BE2C (cell line): Measurements from ENCODE around the gene ADAMTSL1.

Experiments used
- DNase-seq: peaks from one replicate; pipeline ENCODE4 v3.0.0-alpha.2; 2020
- H3K27me3 ChIP-seq: fragments of 250-450 bp; sonication (Bioruptor Pico); 2 replicates; pipeline ENCODE4 v1.5.1; 2020; ENCODE audit warnings: mild to moderate bottlenecking
- H3K36me3 ChIP-seq: fragments of 250-450 bp; sonication (Bioruptor Pico); 2 replicates; pipeline ENCODE4 v1.5.1; 2020; ENCODE audit warnings: mild to moderate bottlenecking
- H3K4me1 ChIP-seq: fragments of 250-450 bp; sonication (Bioruptor Pico); 2 replicates; pipeline ENCODE4 v1.5.1; 2020
- H3K4me3 ChIP-seq: 2 replicates; pipeline ENCODE4 v1.5.1; 2011; ENCODE audit warnings: low read depth, low read length
- H3K9me3 ChIP-seq: fragments of 250-450 bp; sonication (Bioruptor Pico); 2 replicates; pipeline ENCODE4 v1.5.1; 2020
- CTCF ChIP-seq: IDR thresholded peaks from 2 replicates; pipeline ENCODE4 v1.5.1; 2012; ENCODE audit warnings: mild to moderate bottlenecking, low read depth, low read length

The ADAMTSL1 gene

GRCh38 chr9:18806232-18807080, 332.5 kb downstream of the ADAMTSL1 start:
- DNase-seq, result no peak

GRCh38 chr9:18810581-18810980, 336.6 kb downstream of the ADAMTSL1 start:
- Histone ChIP-seq H3K36me3 (no peaks in the 10 kb centered on the region), H3K27me3 (no peaks in the 10 kb centered on the region)
- TF ChIP-seq CTCF, result no peak

More at GRCh38 chr9:18806232-18807080, 332.5 kb downstream of the ADAMTSL1 start:
- H3K27me3 ChIP-seq, result no peaks in the 10 kb centered on the region
- H3K9me3 ChIP-seq, result peaks cover 2% of the 10 kb centered on the region; the same call in 1 of the 2 replicates
- H3K36me3 ChIP-seq, result no peaks in the 10 kb centered on the region
- no peak overlapping the region for H3K4me3 ChIP-seq
- TF ChIP-seq CTCF, result no peak
- H3K4me1 ChIP-seq, result no peaks in the 10 kb centered on the region

GRCh38 chr9:18811171-18811570, 337.2 kb downstream of the ADAMTSL1 start:
- Histone ChIP-seq H3K9me3 (no peaks in the 10 kb centered on the region), H3K4me3 (no peak overlapping the region), H3K36me3 (no peaks in the 10 kb centered on the region), H3K4me1 (no peaks in the 10 kb centered on the region), H3K27me3 (no peaks in the 10 kb centered on the region)
- no peak for TF ChIP-seq CTCF
- no peak for DNase-seq

More at GRCh38 chr9:18810581-18810980, 336.6 kb downstream of the ADAMTSL1 start:
- no peaks in the 10 kb centered on the region for H3K4me1 ChIP-seq
- H3K9me3 ChIP-seq, result no peaks in the 10 kb centered on the region
- no peak overlapping the region for H3K4me3 ChIP-seq
- no peak for DNase-seq

GRCh38 chr9:18819418-18819817, 345.5 kb downstream of the ADAMTSL1 start:
- Histone ChIP-seq H3K9me3 (no peaks in the 10 kb centered on the region), H3K27me3 (no peaks in the 10 kb centered on the region), H3K4me1 (no peaks in the 10 kb centered on the region), H3K4me3 (no peak overlapping the region), H3K36me3 (no peaks in the 10 kb centered on the region)
- DNase-seq, result no peak
- no peak for TF ChIP-seq CTCF

GRCh38 chr9:18820566-18821095, 346.7 kb downstream of the ADAMTSL1 start:
- no peaks in the 10 kb centered on the region for H3K4me1 ChIP-seq

More at GRCh38 chr9:18820566-18821095, 346.7 kb downstream of the ADAMTSL1 start:
- Histone ChIP-seq H3K36me3 (no peaks in the 10 kb centered on the region), H3K4me3 (no peak overlapping the region), H3K27me3 (no peaks in the 10 kb centered on the region), H3K9me3 (no peaks in the 10 kb centered on the region)
- TF ChIP-seq CTCF, result no peak
- DNase-seq, result no peak
